Retina (tissue), 1 donor: ENCODE results near the gene KCTD1.

Experiments
- DNase-seq: peaks from one replicate; pipeline ENCODE4 v3.0.0-alpha.2; 2016

KCTD1 gene

GRCh38 chr18:26479065-26479680, 69.2 kb downstream of the KCTD1 start:
- peak; percentile 13 for DNase-seq

- DNase-seq: no peak
Observed at GRCh38 chr18:26477828-26478466, 70.4 kb downstream of the KCTD1 start.

- DNase-seq: no peak
Observed at GRCh38 chr18:26476697-26477096, 71.7 kb downstream of the KCTD1 start.

- no peak for DNase-seq
Observed at GRCh38 chr18:26474542-26474941, 73.8 kb downstream of the KCTD1 start.

GRCh38 chr18:26473672-26474071, 74.7 kb downstream of the KCTD1 start:
- DNase-seq: no peak

- no peak for DNase-seq
Observed at GRCh38 chr18:26471826-26472225, 76.5 kb downstream of the KCTD1 start.

- no peak for DNase-seq
Observed at GRCh38 chr18:26471027-26471426, 77.3 kb downstream of the KCTD1 start.

GRCh38 chr18:26470011-26470637, 78.2 kb downstream of the KCTD1 start:
- DNase-seq: no peak

GRCh38 chr18:26468931-26469340, 79.4 kb downstream of the KCTD1 start:
- no peak for DNase-seq

GRCh38 chr18:26466026-26466425, 82.3 kb downstream of the KCTD1 start:
- DNase-seq: no peak

- DNase-seq: no peak
Observed at GRCh38 chr18:26465431-26465830, 82.9 kb downstream of the KCTD1 start.

GRCh38 chr18:26464128-26465011, 84.0 kb downstream of the KCTD1 start:
- no peak for DNase-seq

- DNase-seq: no peak
Observed at GRCh38 chr18:26462355-26462754, 86.0 kb downstream of the KCTD1 start.

- no peak for DNase-seq
Observed at GRCh38 chr18:26461405-26461804, 86.9 kb downstream of the KCTD1 start.

- DNase-seq: no peak
Observed at GRCh38 chr18:26460449-26461091, 87.8 kb downstream of the KCTD1 start.

- no peak for DNase-seq
Observed at GRCh38 chr18:26459884-26460283, 88.5 kb downstream of the KCTD1 start.

GRCh38 chr18:26459340-26459739, 89.0 kb downstream of the KCTD1 start:
- DNase-seq: no peak

GRCh38 chr18:26458526-26459232, 89.7 kb downstream of the KCTD1 start:
- DNase-seq: no peak

GRCh38 chr18:26457611-26458353, 90.6 kb downstream of the KCTD1 start:
- DNase-seq: no peak

GRCh38 chr18:26457195-26457594, 91.2 kb downstream of the KCTD1 start:
- DNase-seq: no peak

GRCh38 chr18:26456070-26456491, 92.3 kb downstream of the KCTD1 start:
- DNase-seq: no peak
